22Rv1 (cell line): ENCODE measurements around the gene PHF5A.

Source experiments
- CTCF ChIP-seq: fragments of 450-650 bp; IDR thresholded peaks from 2 replicates; pipeline ENCODE4 v1.5.1; 2017; ENCODE audit warnings: mild to moderate bottlenecking
- ZFX ChIP-seq: fragments of 450-650 bp; IDR thresholded peaks from 2 replicates; pipeline ENCODE4 v1.6.1; 2017; ENCODE audit warnings: antibody characterized with exemption, borderline replicate concordance

- TF ChIP-seq CTCF: no peak
- TF ChIP-seq ZFX: no peak
Measured at GRCh38 chr22:41505511-41506220, 37.2 kb upstream of the PHF5A start.
